Right lobe of liver (tissue), 4 donors: ENCODE data around the gene TBC1D8.
"Not testable (repeated sequence)": the region's sequence is repeated elsewhere in the genome, so short reads cannot be mapped to it uniquely, and the experiment has no call there.

Source experiments
- POLR2A ChIP-seq: fragments of 450-650 bp; IDR thresholded peaks from one replicate; pipeline ENCODE4 v1.6.1; 2017; ENCODE audit warnings: antibody characterized with exemption, mild to moderate bottlenecking
- TF ChIP-seq, protein P1 (sequence below), 4 donors: fragments of 200-600 bp in 3 of 4; fragments of 450-650 bp in 1 of 4; IDR thresholded peaks; one replicate each; pipeline versions ENCODE4 v1.5.1 to v1.8.0; 2016 to 2022; ENCODE audit warnings: antibody characterized with exemption in 4 of 4, mild to moderate bottlenecking in 2 of 4
- donor health status: DM: no; HTN: no; CAD: no.
- donor health status: DM: no; HTN: no; CAD: no.
- donor health status: DM: no; HTN: yes; CAD: no.

DNA sequence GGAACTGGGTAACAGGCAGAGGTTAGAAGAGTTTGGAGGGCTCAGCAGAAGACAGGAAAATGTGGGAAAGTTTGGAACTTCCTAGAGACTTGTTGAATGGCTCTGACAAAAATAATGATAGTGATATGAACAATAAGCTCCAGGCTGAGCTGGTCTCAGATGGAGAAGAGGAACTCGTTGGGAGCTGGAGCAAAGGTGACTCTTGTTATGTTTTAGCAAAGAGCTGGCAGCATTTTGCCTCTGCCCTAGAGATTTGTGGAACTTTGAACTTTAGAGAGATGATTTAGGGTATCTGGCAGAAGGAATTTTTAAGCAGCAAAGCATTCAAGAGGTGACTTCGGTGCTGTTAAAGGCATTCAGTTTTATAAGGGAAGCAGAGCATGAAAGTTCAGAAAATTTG, 18.6 kb upstream of the TBC1D8 start:
- TF ChIP-seq, protein P1, sequence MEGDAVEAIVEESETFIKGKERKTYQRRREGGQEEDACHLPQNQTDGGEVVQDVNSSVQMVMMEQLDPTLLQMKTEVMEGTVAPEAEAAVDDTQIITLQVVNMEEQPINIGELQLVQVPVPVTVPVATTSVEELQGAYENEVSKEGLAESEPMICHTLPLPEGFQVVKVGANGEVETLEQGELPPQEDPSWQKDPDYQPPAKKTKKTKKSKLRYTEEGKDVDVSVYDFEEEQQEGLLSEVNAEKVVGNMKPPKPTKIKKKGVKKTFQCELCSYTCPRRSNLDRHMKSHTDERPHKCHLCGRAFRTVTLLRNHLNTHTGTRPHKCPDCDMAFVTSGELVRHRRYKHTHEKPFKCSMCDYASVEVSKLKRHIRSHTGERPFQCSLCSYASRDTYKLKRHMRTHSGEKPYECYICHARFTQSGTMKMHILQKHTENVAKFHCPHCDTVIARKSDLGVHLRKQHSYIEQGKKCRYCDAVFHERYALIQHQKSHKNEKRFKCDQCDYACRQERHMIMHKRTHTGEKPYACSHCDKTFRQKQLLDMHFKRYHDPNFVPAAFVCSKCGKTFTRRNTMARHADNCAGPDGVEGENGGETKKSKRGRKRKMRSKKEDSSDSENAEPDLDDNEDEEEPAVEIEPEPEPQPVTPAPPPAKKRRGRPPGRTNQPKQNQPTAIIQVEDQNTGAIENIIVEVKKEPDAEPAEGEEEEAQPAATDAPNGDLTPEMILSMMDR (IDR thresholded peaks at IDR 0.05) = not testable (repeated sequence)
- not testable (repeated sequence) for TF ChIP-seq POLR2A
